Measurements from ENCODE around the gene HOXC10. TPM values are rescaled to one million over a fixed set of nuclear protein-coding genes. Genes with fewer than 3 reads are reported as not detected.

The HOXC10 gene
- polyA plus RNA-seq, 3 donors: not detected

- Histone ChIP-seq H3K27ac (ENCODE audit: low read depth in 1 of 2, low read length in 2 of 2) (no peak overlapping the region), H3K9ac (ENCODE audit: insufficient read depth, low read length, poor library complexity, severe bottlenecking) (no peak overlapping the region), H2AFZ (ENCODE audit: insufficient read depth, low read depth, low read length, poor library complexity, severe bottlenecking) (no peak overlapping the region), H3K4me3 (replicated peaks in 1 of 3; ENCODE audit: low read depth in 2 of 3, low read length in 3 of 3) (no peak overlapping the region), H3K79me2 (ENCODE audit: insufficient read depth, low read length) (no peaks in the 10 kb centered on the region), H4K20me1 (ENCODE audit: insufficient read depth, low read length) (no peaks in the 10 kb centered on the region), H3K36me3 (replicated peaks in 1 of 2; ENCODE audit: control insufficient read depth in 1 of 2, insufficient read depth in 2 of 2, low read length in 2 of 2) (no peaks in the 10 kb centered on the region), H3K9me3 (replicated peaks in 1 of 2; ENCODE audit: control insufficient read depth in 1 of 2, insufficient read depth in 1 of 2, low read length in 2 of 2) (peaks cover 2 to 57% of the 10 kb centered on the region in 2 donors), H3K27me3 (ENCODE audit: control insufficient read depth in 2 of 2, insufficient read depth in 2 of 2, low read length in 2 of 2) (peaks cover 84 to 98% of the 10 kb centered on the region in 2 donors), H3K4me1 (ENCODE audit: control insufficient read depth in 1 of 2, insufficient read depth in 2 of 2, low read length in 2 of 2) (peaks cover 14 to 17% of the 10 kb centered on the region in 2 donors), H3K4me2 (replicated peaks; ENCODE audit: extremely low read depth, low read length, poor library complexity, severe bottlenecking) (no peak overlapping the region)
- Mint-ChIP-seq H3K9me3 (peaks cover 0 to 30% (median 17%) of the 10 kb centered on the region in 7 donors), H3K4me3 (peak overlapping the region in 1 of 2 donors; percentile 48), H3K4me1 (peaks cover 31% of the 10 kb centered on the region), H3K27me3 (ENCODE audit: low read depth in 3 of 3) (peaks cover 97 to 98% (median 98%) of the 10 kb centered on the region in 3 donors), H3K27ac (no peak overlapping the region), H3K36me3 (peaks cover 5 to 18% of the 10 kb centered on the region in 2 donors)
- TF ChIP-seq CTCF (IDR thresholded peaks at IDR 0.05): no peak
- no CpG with 5 or more reads among the region's 2 CpGs for WGBS (ENCODE audit: insufficient coverage)
- DNase-seq: no peak
- intact Hi-C loops (cut with micrococcal nuclease): loop anchor here in 1 of 2 donors (5.0 kb wide), 1 partner anchor 194 kb away; no protein-coding TSS in a partner anchor
Observed at GRCh38 chr12:54008260-54008552, 23.3 kb downstream of the HOXC10 start.

GRCh38 chr12:54009171-54010052, 24.5 kb downstream of the HOXC10 start:
- H3K4me3 Mint-ChIP-seq: peak overlapping the region in 1 of 2 donors; percentile 83

More at GRCh38 chr12:54009171-54010052, 24.5 kb downstream of the HOXC10 start:
- peaks cover 5 to 16% of the 10 kb centered on the region in 2 donors for H3K36me3 Mint-ChIP-seq
- intact Hi-C loops (cut with micrococcal nuclease): loop anchor here in 1 of 2 donors (5.0 kb wide), 1 partner anchor 193 kb away; no protein-coding TSS in a partner anchor
- Histone ChIP-seq H3K4me1 (ENCODE audit: control insufficient read depth in 1 of 2, insufficient read depth in 2 of 2, low read length in 2 of 2) (peaks cover 14 to 17% of the 10 kb centered on the region in 2 donors), H3K4me2 (replicated peaks; ENCODE audit: extremely low read depth, low read length, poor library complexity, severe bottlenecking) (no peak overlapping the region), H3K27me3 (ENCODE audit: control insufficient read depth in 2 of 2, insufficient read depth in 2 of 2, low read length in 2 of 2) (peaks cover 85 to 98% of the 10 kb centered on the region in 2 donors), H3K4me3 (replicated peaks in 1 of 3; ENCODE audit: low read depth in 2 of 3, low read length in 3 of 3) (no peak overlapping the region), H4K20me1 (ENCODE audit: insufficient read depth, low read length) (no peaks in the 10 kb centered on the region), H3K79me2 (ENCODE audit: insufficient read depth, low read length) (no peaks in the 10 kb centered on the region), H3K9ac (ENCODE audit: insufficient read depth, low read length, poor library complexity, severe bottlenecking) (no peak overlapping the region), H2AFZ (ENCODE audit: insufficient read depth, low read depth, low read length, poor library complexity, severe bottlenecking) (no peak overlapping the region), H3K9me3 (replicated peaks in 1 of 2; ENCODE audit: control insufficient read depth in 1 of 2, insufficient read depth in 1 of 2, low read length in 2 of 2) (peaks cover 2 to 58% of the 10 kb centered on the region in 2 donors), H3K27ac (ENCODE audit: low read depth in 1 of 2, low read length in 2 of 2) (no peak overlapping the region), H3K36me3 (replicated peaks in 1 of 2; ENCODE audit: control insufficient read depth in 1 of 2, insufficient read depth in 2 of 2, low read length in 2 of 2) (no peaks in the 10 kb centered on the region)
- H3K27ac Mint-ChIP-seq: no peak overlapping the region
- peaks cover 97 to 98% (median 98%) of the 10 kb centered on the region in 3 donors for H3K27me3 Mint-ChIP-seq (ENCODE audit: low read depth in 3 of 3)
- WGBS (ENCODE audit: insufficient coverage): 3% methylated on average over 33 of the region's 51 CpGs
- H3K4me1 Mint-ChIP-seq: peaks cover 32% of the 10 kb centered on the region
- no peak for DNase-seq
- H3K9me3 Mint-ChIP-seq: peaks cover 0 to 40% (median 17%) of the 10 kb centered on the region in 7 donors
- no peak for TF ChIP-seq CTCF (IDR thresholded peaks at IDR 0.05)

Data from CD14-positive monocyte (primary cell).